OCI-M1 (cell line): ENCODE results near the gene ARMC9.
"Not testable (repeated sequence)": the region's sequence is repeated elsewhere in the genome, so short reads cannot be mapped to it uniquely, and the experiment has no call there.

Experiments
- DNase-seq: peaks from one replicate; lab custom pipeline; 2025; lab: John Stamatoyannopoulos, UW

Gene ARMC9

DNA sequence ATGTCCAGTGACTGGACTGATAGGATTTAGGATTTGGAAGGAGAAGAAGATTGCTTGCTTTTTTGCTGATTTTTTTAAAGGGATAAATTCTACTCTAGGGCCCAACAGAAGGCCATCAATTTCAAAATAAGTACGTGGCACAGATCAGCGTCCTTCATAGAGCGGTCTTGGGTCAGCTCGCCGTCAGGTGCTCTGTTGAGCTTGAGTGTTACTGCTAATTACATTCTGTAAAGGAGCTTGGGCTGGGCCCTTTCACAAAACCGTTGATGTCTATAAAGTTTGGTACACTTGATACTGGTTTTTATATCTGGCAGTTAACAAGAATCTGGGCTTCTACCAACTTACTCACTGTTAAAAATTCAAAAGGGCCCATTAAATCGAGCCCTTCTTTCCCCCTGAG lies 45.4 kb downstream of the ARMC9 start:
- DNase-seq: no peak

DNA sequence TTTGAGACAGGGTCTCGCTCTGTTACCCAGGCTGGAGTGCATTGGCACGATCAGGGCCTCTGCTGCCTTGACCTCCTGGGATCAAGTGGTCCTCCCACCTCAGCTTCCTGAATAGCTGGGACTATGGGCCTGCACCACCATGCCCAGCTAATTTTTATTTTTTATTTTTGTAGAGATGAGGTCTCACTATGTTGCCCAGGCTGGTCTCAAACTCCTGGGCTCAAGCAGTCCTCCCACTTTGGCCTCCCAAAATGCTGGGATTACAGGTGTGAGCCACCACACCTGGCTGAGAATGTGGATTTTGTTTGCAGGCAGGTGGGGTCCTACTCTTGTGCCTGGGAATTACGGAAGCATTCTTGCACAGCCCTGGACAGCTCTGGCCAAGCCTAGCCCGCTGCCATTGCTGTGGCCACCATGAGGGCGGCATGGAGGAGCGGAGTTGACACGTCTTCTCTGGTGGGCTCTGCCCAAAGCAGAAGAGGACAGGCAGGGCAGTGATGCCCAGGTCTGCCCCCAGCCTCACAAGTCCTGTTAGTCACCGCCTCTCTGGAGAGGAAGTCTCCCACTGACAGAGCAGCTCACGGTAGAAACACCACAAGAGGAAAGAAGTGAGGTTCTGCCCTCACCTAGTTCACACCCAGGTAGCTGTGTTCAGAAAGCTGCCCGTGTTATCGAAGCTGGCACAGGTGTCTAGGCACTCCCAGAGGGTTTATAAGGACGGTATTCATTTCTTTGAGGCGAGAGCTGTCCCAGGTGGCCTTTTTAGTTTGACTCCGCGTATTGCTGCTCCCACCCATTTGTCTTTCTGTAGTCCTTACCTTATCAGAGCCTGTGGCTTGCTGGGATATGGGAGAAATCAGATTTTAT lies 46.2 kb downstream of the ARMC9 start:
- no peak for DNase-seq

DNA sequence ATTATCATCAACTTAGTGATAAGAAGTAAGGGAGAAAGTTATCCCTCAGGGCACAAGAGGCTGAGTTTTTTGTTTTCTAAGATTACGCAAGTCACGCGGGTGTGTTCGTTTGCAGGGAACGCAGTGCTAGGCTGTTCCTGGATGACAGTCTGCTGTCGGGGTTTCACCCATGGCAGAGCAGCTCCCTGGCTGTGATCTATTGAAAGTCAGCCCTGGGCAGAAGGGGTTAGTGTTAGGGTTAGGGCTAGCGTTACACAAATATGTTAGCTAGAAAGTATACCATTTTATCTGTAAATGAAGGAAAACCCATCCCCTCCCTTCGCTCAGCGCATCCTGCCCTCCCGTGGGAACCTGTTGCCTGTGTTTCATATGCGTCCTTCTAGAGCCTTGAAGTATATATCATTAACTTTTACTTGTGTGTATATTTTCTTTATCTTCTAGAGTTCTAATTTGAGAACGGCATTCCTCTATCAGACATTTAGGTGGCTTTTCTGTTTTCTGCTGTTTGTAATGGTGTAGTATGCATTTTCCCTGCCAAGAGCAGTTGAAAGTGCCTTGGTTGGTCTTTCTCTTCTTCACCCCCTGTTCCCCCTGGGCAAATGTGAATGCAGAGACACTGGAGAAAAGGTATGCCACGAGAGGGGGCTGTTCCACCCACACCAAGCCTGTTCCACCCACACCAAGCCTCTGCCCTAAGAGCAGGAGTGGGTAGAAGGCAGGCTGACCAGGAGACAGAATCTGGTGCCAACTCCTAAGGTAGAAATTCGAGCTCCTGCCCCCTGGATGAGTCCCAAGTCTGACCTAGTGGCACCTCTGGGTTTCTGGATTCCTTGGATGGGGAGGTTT lies 47.0 kb downstream of the ARMC9 start:
- peak; percentile 17 for DNase-seq

DNA sequence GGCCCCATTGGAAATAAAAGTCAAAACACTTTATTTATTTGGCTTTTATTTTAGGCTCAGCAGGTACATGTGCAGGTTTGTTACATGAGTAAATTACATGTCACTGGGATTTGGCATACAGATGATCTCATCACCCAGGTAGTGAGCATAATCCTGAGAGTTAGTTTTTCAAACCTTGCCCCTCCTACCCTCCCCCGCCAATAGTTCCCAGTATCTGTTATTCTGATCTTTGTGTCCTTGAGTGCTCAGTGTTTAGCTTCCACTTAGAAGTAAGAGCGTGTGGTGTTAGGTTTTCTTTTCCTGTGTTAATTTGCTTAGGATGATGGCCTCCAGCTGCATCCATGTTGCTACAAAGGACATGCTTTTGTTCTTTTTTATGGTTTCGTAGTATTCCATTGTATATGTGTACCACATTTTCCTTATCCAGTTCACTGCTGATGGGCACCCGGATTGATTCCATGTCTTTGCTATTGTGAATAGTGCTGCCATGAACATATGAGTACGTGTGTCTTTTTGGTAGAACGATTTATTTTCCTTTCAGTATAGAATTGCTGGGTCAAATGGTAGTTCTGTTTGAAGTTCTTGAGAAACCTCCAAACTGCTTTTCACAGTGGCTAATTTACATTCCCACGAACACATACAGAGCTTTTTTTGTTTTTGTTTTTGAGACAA lies 47.9 kb downstream of the ARMC9 start:
- no peak for DNase-seq

DNA sequence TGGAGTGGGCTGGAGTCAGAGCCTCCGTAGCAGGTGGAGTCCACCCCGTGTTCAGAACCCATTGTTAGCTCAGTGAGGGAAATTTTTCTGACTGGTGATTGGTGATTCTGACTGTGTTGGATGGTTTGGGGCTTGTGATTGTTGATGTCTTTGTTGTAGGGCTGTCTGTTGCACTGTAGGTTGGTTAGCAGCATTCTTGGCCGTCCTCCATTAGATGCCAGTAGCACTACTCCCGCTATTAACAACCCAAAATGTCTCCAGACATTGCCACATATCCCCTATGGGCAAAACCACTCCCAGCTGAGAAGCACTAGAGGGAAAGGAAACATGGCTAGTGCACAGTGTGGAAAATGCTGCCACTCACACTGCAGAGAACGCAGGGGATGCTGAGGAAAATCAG lies 51.7 kb downstream of the ARMC9 start:
- DNase-seq: no peak

DNA sequence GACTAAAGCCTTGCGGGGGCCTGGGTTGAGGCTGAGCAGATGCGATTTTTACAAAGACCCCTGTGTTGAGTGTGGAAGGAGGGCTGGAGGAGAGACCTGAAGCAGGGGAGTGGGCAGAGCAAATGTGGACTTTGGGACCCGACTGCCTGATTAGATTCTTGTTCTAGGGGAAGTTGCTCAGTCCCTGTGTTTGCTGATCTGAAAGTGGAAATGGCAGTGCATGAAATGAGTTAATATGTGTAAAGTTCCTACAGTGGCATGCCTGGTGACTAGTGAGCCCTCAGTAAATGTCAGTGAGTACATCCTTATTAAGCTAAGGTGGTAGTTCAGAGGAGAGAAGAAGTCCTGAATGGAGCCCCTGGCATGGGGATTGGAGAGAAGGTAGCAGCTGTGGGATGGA lies 52.3 kb downstream of the ARMC9 start:
- no peak for DNase-seq

DNA sequence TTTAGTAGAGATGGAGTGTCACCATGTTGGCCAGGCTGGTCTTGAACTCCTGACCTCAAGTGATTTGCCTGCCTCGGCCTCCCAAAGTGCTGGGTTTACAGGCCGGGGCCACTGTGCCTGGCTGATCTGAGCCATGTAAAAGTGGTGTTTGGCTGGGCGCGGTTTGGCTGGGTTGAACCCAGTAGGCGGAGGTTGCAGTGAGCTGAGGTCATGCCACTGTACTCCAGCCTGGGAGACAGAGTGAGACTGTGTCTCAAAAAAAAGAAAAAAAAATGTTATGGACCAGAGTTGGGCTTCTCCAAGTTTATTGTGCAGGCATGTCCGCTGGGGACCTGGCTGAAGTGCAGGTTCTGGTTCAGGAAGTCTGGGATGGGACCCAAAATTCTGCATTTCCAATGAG lies 54.9 kb downstream of the ARMC9 start:
- not testable (repeated sequence) for DNase-seq

DNA sequence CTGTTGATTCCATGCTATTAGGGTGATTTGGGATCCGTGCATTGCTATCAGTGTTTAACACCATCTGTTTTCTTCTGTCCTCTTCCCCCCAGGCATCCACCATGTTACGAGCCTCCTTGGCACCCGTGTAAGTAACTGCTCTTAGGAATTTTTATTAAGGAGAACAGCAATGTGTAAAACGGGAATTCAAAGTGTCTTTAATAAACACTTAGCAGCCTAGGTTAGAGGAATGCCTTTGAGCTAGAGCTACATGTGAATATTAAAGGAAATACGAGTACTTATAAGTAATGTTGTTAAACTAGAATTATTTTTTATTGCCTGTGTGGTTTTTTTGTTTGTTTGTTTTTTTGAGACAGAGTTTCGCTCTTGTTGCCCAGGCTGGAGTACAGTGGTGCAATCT lies 58.1 kb downstream of the ARMC9 start:
- DNase-seq: no peak

DNA sequence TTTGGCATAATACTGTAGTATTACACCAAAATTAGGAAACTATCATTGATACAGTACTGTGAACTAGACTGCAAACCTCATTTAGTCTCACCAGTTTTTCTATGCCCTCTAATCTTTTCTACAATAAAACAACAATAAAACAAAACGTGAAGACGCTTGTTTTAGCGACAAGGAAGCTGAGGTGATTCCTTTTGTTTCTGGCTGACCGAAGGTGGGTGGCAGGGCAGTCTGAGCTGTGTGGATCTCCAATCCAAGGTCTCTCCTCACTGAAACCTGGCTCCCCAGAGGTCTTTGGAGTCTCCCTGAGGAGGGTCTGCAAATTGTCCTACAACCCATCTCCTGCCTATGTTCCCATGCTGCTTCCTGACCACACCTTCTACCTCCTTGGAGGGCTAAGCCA lies 59.3 kb downstream of the ARMC9 start:
- no peak for DNase-seq

DNA sequence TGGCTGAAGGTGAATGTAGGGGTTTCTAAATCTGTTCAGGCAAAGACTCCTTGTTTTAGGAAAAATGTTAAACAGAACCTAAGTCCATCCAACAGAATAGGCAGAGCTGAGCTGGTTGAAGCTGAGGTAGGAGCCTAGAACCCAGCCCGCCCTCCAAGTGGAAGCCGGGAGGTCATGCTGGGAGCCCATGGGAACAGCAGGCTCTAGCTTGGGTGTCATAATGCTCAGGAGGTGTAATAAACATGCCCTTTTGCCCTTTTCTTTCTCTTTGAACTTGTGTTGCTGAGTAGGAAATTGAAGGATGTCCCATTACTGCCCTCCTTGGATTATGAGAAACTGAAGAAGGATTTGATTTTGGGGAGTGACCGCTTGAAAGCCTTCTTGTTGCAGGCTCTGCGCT lies 60.3 kb downstream of the ARMC9 start:
- DNase-seq: no peak

DNA sequence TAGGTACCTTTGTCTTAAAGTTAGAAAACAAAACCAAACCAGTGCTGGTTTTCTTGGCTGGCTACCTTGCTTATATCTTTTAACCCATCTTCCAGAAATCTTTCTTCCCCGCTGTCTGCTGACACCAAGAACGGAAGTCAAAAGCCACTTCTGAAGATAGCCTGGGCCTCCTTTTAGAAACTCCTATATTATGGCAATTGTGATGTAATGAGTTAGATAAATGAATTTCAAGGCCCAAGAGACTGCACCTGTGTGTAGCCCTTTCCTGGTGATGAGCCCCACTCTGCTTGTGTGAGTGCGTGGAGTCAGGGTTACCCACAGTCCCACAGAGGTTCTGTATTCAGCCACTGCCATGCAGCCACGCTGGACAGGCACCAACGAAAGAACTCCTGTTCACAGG lies 60.7 kb downstream of the ARMC9 start:
- no peak for DNase-seq

DNA sequence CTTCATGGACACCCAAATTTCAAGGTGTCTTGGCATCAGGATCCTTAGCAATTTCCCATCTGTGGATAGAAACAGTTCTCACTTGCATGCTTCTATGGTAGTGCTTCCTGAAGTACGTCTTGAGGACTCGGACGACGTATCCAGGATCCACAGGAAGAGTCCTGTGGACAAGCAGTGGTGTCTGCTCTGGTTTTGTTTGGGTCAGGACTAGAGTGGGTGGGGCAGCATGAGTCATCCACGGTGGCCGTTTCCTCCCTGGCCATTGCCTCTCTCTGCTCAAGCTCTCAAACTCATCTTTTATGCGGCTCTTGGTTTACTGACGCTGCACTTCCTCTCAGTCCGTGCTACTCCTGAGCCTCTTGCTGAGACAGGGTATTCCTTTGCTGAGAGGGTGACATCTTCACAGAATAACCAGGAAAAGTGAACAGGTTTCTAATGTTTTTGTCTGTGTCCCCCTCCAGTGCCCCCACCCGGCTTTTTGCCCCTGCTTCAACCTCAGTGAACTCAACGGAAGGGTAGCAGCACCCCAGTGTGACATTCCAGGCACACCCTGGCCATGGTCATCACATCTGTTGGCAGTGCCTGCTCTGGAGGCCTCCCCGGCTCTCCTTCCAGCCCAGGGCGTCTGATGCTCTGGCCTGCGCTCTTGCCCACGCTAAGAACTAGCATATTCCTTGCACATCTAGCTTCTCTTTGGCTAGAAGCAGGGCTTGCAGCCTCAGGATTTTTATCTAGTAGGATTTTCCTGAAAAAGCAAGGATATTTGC lies 62.2 kb downstream of the ARMC9 start:
- DNase-seq: no peak

DNA sequence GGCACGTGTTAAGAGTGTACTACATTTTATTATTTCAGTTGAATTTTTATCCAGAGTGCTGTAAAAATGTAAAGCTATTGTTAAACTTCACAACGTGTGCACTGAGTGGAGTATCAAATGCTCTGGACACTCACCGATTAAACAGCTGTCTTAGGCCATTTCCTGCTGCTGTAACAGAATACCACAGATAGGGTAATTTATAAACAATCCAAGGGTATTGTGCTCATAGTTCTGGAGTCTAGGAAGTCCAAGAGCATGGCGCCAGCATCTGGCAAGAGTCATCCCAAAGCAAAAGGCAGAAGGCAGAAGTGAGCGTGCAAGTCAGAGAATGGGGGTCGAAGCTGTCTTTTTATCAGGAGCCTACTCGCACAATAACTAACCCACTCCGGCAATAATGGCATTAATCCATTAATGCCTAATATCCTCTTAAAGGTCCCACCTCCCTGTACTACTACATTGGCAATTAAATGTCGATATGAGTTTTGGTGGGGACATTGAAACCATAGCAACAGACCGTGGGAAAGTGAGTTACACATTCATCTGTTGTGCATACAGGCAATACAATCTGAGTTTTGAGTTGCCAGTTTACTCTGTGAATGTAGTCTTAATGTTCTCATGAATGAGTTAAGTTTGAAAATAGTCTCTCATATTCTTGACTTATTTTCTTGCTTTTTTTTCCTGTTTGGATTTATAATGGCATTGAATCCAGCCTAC lies 64.8 kb downstream of the ARMC9 start:
- no peak for DNase-seq

DNA sequence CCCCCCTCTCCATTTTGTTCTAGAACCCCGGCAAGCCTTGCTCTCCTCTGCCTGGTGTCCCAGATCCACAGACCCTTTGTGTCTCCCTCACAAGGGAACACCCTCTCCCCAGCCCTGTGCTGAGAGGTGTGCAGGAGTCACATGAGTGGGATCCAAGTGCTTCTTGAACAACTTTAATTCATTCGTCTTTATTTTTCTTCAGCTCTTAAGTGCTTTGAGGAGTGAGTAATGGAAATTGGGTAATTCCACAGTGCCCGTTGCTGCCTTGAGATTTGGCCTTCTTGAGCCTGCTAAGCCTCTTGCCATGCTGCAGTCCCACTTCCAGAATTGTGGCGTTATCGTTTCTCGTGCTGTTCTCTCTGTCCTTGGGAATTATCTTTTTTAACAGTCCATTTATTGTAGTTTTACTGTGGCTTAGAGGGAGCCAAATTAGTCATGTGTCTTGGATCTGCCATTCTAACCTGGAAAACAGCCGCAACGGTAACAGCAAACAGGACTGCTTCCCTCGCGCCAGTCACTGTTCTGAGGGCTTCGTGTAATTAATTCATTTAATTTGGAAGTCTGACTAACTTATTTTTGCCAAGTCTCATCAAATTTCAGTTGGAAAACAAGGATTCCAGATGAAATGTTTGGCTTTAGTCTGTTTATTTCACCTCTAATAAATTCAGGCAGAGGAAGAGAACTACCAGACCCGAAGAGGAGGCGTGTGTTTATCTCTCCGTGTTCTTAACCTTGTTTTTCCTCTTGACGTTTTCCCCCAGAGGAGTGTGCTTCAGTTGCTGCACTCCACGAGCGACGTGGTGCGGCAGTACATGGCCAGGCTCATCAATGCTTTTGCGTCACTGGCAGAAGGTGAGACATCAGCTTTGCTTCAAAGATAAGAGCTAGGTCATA lies 72.0 kb downstream of the ARMC9 start:
- DNase-seq: no peak

DNA sequence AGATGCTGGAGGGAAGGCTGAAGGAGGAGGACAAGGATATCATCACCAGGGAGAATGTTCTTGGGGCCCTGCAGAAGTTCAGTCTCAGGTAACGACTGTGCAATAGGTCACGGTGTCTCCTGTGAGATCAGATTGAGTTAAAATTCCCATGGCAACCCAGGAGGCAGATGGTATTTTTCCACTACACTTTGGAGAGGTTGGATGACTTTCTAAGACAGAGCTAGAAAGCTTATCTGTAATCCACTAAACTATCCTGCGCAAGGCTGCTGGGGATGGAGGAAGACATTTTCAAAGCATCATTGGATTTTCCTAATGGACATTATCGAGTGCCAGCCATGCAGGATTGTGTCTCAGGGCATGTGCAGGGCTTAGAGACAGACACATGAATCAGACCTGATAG lies 74.6 kb downstream of the ARMC9 start:
- no peak for DNase-seq

DNA sequence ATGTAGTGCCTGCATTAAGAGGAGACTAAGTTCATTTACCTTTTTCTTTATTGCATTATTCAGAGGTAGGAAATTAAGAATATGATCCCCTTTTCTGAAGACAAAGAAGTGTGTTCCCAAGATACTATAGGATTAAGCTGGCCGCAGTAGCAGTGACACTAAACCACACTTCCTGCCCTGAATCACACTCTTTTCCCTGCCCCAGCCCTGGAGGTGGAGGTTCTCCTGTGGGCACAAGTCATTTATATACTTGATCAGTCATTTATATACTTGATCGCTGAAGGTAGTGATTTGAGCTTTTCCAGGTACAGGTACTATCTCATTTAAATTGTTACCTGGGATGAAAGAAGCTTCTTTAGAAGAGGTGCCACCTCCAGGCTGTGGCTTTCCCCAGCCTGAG lies 78.6 kb downstream of the ARMC9 start:
- no peak for DNase-seq

DNA sequence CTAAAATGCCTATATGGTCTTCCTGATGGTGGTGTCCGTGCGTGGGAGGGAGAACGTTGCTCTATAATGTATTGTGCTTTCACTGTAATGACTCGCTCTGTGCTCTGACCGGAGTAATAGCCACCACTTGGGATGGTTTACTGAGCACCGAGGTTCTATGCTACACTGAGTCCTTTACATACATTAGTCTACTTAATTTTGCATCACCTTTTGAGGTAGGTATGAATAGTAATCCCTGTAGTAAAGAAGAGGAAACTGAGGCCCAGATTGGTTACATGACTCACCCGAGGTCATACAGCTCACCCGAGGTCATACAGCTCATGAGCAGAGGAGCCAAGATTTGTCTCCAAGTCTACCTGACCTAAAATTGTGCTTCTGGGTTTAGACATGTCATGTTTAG lies 79.5 kb downstream of the ARMC9 start:
- DNase-seq: no peak

DNA sequence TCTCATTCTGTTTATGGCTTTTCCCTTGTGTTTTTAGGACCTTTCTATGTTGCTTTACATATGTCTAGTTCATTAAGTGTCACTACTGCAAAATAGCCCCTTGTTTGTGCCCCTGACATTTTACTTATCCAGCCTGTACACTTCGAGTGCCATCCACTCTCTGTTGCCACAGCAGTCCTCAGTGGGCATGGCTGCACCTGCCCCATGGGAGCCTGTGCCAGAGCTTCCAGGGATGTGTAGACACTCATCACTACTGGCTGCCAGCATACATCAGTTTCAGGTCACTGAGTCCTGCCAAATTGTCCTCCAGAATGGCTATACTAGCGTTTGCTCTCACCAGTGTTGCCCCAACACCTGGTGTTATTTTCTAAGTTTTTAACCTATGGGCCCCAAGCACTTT lies 80.4 kb downstream of the ARMC9 start:
- no peak for DNase-seq

DNA sequence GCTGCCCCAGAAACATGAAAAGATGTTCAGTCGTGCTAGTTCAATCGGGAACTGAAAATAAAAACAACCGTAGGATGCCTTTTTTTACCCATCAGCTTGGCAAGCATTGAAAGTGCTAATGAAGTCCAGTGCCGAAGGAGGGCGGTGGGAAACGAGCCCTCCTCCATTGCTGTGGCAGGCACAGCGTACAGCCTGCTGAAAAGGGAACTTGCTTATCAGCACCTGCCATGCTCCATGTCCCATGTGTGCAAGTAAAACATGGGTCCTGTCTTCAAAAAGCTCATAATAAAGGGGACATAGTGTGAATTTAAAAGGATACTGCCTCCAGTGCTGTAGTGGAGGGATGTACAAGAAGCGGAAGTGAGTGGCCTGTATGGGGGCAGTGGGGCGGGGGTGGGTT lies 82.4 kb downstream of the ARMC9 start:
- DNase-seq: peak; percentile 90

DNA sequence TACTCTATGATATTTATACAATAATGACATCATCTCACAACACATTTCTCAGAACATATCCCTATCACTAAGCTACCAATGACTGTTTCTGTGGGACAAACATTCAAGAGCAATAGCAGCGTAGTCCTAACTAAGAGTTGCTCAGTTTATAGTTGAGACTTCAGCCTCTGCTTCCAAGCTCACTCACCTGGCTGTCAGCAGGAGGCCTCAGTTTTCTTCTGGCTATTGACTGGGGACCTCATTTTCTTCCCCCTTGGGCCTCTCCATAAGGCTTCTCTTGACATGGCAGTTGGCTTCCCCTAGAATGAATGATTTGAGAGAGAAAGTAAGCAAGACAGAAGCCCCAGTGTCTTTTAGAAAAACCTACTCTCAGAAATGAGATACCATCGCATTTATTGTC lies 85.9 kb downstream of the ARMC9 start:
- DNase-seq: no peak
